Breast epithelium (tissue), 3 donors: ENCODE data around the gene VENTX.

Source experiments
- POLR2A ChIP-seq: fragments of 450-650 bp; IDR thresholded peaks from one replicate; pipeline ENCODE4 v1.6.1; 2016; ENCODE audit warnings: antibody characterized with exemption, mild to moderate bottlenecking, moderate library complexity
- POLR2AphosphoS5 ChIP-seq, 3 donors: sonication (generic); formaldehyde crosslinking; IDR thresholded peaks; one replicate each; pipeline ENCODE4 v1.6.1; 2017; ENCODE audit warnings: antibody characterized with exemption in 3 of 3
- TF ChIP-seq, protein P1 (sequence below), 3 donors: fragments of 450-650 bp; IDR thresholded peaks; one replicate each; pipeline ENCODE4 v1.5.1; 2016 to 2017; ENCODE audit warnings: antibody characterized with exemption in 3 of 3, mild to moderate bottlenecking in 3 of 3, moderate library complexity in 3 of 3

DNA sequence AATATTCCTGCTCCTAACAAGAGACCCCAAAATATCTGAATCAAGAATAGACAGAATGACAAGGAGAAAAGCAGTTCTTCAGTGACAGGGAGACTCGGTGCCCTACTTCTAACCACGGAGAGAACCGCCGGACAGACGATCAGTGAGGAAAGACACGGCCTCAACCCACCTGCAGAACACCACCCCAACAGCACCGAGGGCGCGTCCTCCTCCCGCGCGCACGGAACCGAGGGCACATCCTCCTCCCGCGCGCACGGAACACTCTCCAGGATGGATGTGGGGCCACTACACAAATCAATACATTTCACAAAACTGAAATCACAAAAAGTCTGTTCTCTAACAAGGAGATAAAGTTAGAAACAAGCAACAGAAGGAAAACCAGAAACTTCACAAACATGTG, 48.7 kb downstream of the VENTX start:
- TF ChIP-seq, protein P1, sequence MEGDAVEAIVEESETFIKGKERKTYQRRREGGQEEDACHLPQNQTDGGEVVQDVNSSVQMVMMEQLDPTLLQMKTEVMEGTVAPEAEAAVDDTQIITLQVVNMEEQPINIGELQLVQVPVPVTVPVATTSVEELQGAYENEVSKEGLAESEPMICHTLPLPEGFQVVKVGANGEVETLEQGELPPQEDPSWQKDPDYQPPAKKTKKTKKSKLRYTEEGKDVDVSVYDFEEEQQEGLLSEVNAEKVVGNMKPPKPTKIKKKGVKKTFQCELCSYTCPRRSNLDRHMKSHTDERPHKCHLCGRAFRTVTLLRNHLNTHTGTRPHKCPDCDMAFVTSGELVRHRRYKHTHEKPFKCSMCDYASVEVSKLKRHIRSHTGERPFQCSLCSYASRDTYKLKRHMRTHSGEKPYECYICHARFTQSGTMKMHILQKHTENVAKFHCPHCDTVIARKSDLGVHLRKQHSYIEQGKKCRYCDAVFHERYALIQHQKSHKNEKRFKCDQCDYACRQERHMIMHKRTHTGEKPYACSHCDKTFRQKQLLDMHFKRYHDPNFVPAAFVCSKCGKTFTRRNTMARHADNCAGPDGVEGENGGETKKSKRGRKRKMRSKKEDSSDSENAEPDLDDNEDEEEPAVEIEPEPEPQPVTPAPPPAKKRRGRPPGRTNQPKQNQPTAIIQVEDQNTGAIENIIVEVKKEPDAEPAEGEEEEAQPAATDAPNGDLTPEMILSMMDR (IDR thresholded peaks at IDR 0.05) = no peak
- no peak for TF ChIP-seq POLR2A
- TF ChIP-seq POLR2AphosphoS5 (IDR thresholded peaks at IDR 0.05) = no peak
